Skin of body (tissue), 3 donors: ENCODE measurements around the gene NUDT14. TPM values are rescaled to one million over a fixed set of nuclear protein-coding genes. Genes with fewer than 3 reads are reported as not detected.

Experiments used
- DNase-seq: peaks from one replicate; lab custom pipeline; 2025; lab: John Stamatoyannopoulos, UW
- small RNA-seq: library from RNA; depleted of rRNA; stranded (forward); fragments of <200 nt; gene quantifications from one replicate; pipeline ENCODE3, GENCODE V24; 2014; ENCODE audit warnings: low replicate concordance
- total RNA-seq: library from RNA; depleted of rRNA; stranded (reverse); fragments of >200 nt; gene quantifications from one replicate; pipeline ENCODE4 v1.2.3, GENCODE V29; 2014

NUDT14 gene
- total RNA-seq, 1 donor from 2014 or later = 11.4 TPM

GRCh38 chr14:105136401-105137322, 44.5 kb downstream of the NUDT14 start:
- DNase-seq = no peak

GRCh38 chr14:105135700-105136395, 45.3 kb downstream of the NUDT14 start:
- DNase-seq = no peak

- DNase-seq = no peak
Measured at GRCh38 chr14:105132921-105133654, 48.0 kb downstream of the NUDT14 start.

- DNase-seq = no peak
Measured at GRCh38 chr14:105131241-105131640, 49.9 kb downstream of the NUDT14 start.

GRCh38 chr14:105128059-105128458, 53.1 kb downstream of the NUDT14 start:
- DNase-seq = no peak

- DNase-seq = no peak
Measured at GRCh38 chr14:105126981-105127329, 54.2 kb downstream of the NUDT14 start.

- DNase-seq = no peak
Measured at GRCh38 chr14:105126126-105126980, 54.8 kb downstream of the NUDT14 start.

GRCh38 chr14:105124823-105125222, 56.3 kb downstream of the NUDT14 start:
- no peak for DNase-seq

GRCh38 chr14:105123981-105124765, 56.9 kb downstream of the NUDT14 start:
- no peak for DNase-seq

- DNase-seq = no peak
Measured at GRCh38 chr14:105123064-105123665, 57.9 kb downstream of the NUDT14 start.

Small RNAs within 50 kb of the gene (small RNA-seq; reads per million reads assigned to genes)
- gene MIR6765 = not detected

Other genes with a start within 250 kb of the NUDT14 start
- 52.0 TPM for gene AHNAK2, start 202.9 kb downstream of the NUDT14 start, total RNA-seq
- 3.5 TPM for gene CLBA1, start 195.5 kb downstream of the NUDT14 start, total RNA-seq
- gene CDCA4, start 160.2 kb downstream of the NUDT14 start, total RNA-seq = 23.6 TPM
- gene GPR132, start 115.9 kb downstream of the NUDT14 start, total RNA-seq = 1.6 TPM
- 27.0 TPM for gene JAG2, start 12.5 kb downstream of the NUDT14 start, total RNA-seq
- 29.0 TPM for gene BTBD6, start 67.2 kb upstream of the NUDT14 start, total RNA-seq
- 33.0 TPM for gene BRF1, start 119.7 kb upstream of the NUDT14 start, total RNA-seq
- gene PACS2, start 133.4 kb upstream of the NUDT14 start, total RNA-seq = 44.9 TPM
- 0.20 TPM for gene TEX22, start 217.2 kb upstream of the NUDT14 start, total RNA-seq
- 48.3 TPM for gene MTA1, start 238.5 kb upstream of the NUDT14 start, total RNA-seq